ENCODE results near the gene RTN4.

RTN4 gene

DNA sequence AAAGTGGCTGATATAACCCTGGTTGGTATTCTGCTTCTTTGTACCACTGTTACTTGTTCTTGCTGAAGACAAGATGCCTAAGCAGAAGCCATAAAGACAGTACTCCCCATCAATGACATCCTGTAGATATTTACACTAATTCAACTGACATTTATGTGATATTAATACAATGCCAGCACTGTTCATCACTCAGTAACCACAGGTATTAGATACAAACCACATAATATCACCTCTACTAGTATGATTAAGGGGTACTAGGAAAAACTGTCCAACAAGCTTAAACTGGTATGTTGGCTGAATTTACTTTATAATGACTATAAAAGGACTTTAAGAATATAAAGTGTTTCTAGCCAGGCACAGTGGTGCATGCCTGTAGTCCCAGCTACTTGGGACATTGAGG lies 65.8 kb downstream of the RTN4 start:
- Histone ChIP-seq H3K4me3 (replicated peaks; ENCODE audit: low read depth, low read length) (no peak overlapping the region), H3K36me3 (ENCODE audit: control insufficient read depth, insufficient read depth, low read length) (no peaks in the 10 kb centered on the region; the same call in 1 of the 2 replicates), H3K27me3 (replicated peaks; ENCODE audit: control insufficient read depth, insufficient read depth, low read length) (no peaks in the 10 kb centered on the region)
- TF ChIP-seq, protein P1, sequence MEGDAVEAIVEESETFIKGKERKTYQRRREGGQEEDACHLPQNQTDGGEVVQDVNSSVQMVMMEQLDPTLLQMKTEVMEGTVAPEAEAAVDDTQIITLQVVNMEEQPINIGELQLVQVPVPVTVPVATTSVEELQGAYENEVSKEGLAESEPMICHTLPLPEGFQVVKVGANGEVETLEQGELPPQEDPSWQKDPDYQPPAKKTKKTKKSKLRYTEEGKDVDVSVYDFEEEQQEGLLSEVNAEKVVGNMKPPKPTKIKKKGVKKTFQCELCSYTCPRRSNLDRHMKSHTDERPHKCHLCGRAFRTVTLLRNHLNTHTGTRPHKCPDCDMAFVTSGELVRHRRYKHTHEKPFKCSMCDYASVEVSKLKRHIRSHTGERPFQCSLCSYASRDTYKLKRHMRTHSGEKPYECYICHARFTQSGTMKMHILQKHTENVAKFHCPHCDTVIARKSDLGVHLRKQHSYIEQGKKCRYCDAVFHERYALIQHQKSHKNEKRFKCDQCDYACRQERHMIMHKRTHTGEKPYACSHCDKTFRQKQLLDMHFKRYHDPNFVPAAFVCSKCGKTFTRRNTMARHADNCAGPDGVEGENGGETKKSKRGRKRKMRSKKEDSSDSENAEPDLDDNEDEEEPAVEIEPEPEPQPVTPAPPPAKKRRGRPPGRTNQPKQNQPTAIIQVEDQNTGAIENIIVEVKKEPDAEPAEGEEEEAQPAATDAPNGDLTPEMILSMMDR (IDR thresholded peaks at IDR 0.05; ENCODE audit: insufficient read depth, low read length, poor library complexity, severe bottlenecking): no peak
- no peak for DNase-seq (ENCODE audit: extremely low read depth, insufficient read length)

DNA sequence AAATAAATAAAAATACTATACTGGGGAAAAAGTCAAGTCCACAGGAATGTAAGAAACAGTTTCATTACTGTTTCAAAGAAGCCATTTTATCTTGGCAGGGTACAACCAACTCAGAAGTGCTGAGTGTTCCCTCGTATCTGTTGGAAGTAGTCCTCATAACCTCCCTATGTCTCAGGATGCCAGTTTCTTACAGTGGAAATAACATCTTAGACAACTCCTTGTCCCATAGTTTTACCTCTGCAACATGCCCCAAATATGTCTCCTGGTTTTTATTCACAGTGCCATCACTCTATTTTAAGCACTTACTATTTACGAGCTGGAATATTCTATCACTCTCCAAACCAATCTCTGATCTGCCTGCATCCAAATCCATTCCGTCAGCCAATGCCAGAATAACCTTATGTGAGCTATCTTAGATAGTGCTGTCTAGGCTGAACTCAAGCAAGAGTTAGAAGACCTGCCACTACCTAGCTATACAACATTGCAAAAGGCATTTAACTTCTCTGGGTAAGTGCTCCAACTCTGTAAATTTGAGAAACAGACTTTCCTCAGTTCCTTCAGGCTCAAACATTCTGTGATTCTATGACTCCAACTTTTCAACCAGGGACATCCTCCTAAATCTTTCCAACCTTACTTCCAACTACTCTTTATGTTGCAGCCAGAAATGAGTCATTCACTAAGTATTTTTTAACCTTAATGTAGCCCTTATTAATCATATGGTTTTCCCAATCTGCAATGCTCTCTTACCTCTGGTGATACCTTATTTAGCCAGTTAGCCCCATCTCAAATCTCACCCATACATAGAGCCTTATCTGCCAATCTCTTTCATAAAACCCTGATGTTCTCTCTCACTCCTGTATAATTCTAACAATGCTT lies 66.7 kb downstream of the RTN4 start:
- TF ChIP-seq, protein P1 (IDR thresholded peaks at IDR 0.05; ENCODE audit: insufficient read depth, low read length, poor library complexity, severe bottlenecking): no peak

DNA sequence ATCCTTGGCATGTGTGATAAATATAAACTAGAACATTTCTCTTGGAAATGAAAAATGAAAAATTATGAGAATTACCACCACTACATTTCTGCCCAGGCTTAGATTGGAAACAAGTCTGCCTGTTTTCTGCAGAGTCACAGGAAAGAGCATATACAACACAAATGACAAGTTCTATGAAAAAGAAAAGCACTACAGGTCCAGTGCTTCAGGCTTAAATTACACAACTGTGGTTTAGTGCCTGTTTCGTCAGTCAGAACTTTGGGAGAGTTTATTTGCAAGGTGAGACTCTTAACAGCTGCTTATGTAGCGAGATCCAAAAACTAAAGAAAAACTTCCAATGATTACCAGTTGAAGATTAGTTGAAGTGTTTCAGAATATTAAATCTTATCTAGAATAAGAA lies 68.9 kb downstream of the RTN4 start:
- Histone ChIP-seq H3K27me3 (replicated peaks; ENCODE audit: control insufficient read depth, insufficient read depth, low read length) (no peaks in the 10 kb centered on the region), H3K4me3 (replicated peaks; ENCODE audit: low read depth, low read length) (no peak overlapping the region), H3K36me3 (ENCODE audit: control insufficient read depth, insufficient read depth, low read length) (no peaks in the 10 kb centered on the region; the same call in 1 of the 2 replicates)
- TF ChIP-seq, protein P1 (IDR thresholded peaks at IDR 0.05; ENCODE audit: insufficient read depth, low read length, poor library complexity, severe bottlenecking): no peak
- DNase-seq (ENCODE audit: extremely low read depth, insufficient read length): no peak

More for the DNA sequence above, 66.7 kb downstream of the RTN4 start:
- Histone ChIP-seq H3K4me3 (replicated peaks; ENCODE audit: low read depth, low read length) (no peak overlapping the region), H3K27me3 (replicated peaks; ENCODE audit: control insufficient read depth, insufficient read depth, low read length) (no peaks in the 10 kb centered on the region), H3K36me3 (ENCODE audit: control insufficient read depth, insufficient read depth, low read length) (no peaks in the 10 kb centered on the region; the same call in 1 of the 2 replicates)
- DNase-seq (ENCODE audit: extremely low read depth, insufficient read length): no peak

DNA sequence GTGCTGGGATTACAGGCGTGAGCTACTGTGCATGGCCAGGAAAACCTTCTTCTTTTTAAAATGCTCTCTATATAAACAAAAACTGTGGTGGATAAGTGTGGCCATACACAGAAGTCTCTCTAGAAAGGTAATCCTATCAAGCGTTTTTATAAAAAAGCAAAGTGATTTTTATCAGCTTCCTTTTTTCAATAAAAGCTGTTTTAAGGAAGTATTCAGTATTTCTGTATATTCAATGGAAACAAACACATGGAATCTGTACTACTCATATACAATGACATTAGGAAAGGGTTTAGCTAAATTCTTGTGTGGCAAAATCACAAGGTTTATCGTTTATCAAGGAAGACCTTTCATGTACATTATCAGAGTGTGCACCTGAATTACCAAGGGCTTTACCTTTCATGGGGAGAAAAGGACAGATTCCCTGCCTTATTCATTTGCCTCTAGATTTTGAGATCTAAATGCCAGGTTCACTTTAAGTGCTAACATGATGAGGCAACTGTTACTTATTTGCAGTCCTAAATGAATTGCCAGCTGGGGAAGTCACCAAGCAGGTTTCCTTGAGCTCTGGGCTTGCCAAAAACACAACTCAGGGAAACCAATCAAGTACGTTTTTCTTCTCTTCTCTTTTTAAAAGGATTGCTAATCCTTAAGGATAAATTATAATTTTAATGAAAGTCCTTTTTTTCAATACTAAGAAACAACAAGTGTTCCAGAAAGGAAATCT lies 70.8 kb downstream of the RTN4 start:
- H3K4me3 ChIP-seq (replicated peaks; ENCODE audit: low read depth, low read length): no peak overlapping the region
- DNase-seq (ENCODE audit: extremely low read depth, insufficient read length): no peak
- TF ChIP-seq, protein P1 (IDR thresholded peaks at IDR 0.05; ENCODE audit: insufficient read depth, low read length, poor library complexity, severe bottlenecking): no peak
- H3K27me3 ChIP-seq (replicated peaks; ENCODE audit: control insufficient read depth, insufficient read depth, low read length): no peaks in the 10 kb centered on the region
- no peaks in the 10 kb centered on the region; the same call in 1 of the 2 replicates for H3K36me3 ChIP-seq (ENCODE audit: control insufficient read depth, insufficient read depth, low read length)

DNA sequence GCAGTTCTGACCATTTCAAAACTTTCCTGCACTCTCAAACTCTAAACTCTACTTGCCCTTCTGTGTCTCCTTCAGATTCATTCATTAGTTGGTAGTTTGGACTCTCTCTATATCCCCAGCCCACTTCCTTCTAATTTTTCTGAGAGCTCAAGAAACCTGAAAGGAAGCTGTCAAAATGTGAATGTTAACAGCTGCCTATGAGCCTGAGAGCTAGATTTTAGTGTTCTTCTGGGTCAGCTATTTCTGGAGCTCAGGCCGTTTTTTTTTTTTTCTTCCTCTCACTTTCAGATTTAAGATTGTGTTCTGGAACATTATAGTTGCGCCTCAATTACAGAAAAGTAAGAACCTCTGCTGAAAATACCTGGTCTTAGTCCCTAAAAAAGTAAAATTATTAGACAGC lies 73.1 kb downstream of the RTN4 start:
- peak; percentile 76 for DNase-seq (ENCODE audit: extremely low read depth, insufficient read length)
- peak overlapping the region; percentile 16; the same call in 1 of the 2 replicates for H3K4me3 ChIP-seq (replicated peaks; ENCODE audit: low read depth, low read length)
- TF ChIP-seq, protein P1 (IDR thresholded peaks at IDR 0.05; ENCODE audit: insufficient read depth, low read length, poor library complexity, severe bottlenecking): no peak
- no peaks in the 10 kb centered on the region for H3K27me3 ChIP-seq (replicated peaks; ENCODE audit: control insufficient read depth, insufficient read depth, low read length)
- H3K36me3 ChIP-seq (ENCODE audit: control insufficient read depth, insufficient read depth, low read length): no peaks in the 10 kb centered on the region; the same call in 1 of the 2 replicates

All from GM06990 (cell line).